Measurements from ENCODE around the gene TTC39A.
"Not testable (repeated sequence)": the region's sequence is repeated elsewhere in the genome, so short reads cannot be mapped to it uniquely, and the experiment has no call there.

The TTC39A gene

DNA sequence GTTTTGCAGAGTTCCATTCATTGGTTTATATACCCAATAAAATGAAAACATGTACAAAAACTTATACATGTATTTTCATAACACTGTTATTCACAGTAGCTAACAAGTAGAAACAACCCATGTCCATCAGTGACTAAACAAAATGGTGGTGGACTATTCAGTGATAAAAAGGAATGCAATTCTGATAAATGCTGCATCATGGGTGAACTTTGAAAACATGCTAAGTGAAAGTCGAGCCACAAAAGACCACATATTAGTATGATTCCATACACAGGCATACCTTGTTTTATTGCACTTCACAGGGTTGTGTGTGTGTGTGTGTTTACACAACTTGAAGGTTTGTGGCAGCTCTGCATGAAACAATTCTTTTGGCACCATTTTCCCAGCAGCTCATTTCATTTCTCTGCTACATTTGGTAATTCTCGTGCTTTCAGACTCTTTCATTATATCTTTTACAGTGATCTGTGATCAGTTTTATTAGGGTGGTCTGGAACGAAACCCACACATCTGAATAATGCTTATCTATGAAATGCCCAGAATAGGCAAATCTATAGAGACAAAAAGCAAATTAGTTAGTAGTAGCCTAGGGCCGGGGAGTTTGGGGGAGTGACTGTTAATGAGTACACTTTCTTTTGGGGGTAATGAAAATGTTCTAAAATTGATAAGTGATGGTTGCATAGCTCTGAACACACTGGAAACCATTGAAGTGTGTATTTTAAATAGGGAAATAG, 67.0 kb downstream of the TTC39A start:
- no peak for DNase-seq

DNA sequence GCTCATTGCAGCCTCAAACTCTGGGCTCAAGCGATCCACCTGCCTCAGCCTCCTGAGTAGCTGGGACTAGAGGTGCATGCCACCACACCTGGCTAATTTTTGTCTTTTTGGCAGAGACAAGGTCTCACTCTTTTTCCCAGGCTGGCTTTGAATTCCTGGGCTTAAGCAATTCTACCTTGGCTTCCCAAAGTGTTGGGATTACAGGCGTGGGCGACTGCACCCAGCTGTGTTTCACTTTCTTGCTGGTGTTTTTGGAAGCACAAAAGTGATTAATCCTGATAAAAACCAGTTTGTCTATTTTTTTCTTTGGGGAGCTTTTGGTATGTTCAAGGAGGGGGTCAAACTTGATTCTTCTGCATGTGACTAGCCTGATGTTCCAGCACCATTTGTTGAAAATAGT, 75.0 kb downstream of the TTC39A start:
- no peak for DNase-seq

DNA sequence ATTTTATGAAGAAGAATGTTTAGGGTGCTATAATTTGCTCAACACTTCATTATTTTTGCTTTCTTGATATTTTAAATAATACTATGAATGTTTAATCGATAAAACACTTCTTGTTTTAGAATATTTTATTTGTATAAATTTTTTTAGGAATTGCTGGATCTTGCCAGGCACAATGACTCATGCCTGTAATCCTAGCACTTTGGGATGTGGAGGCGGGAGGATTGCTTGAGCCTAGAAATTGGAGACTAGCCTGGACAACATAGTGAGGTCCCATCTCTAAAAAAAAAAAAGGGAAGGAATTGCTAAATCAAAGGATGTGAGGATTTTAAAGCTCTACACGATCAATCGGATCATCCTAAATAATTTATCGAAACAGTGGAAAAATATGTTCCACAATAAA, 76.7 kb downstream of the TTC39A start:
- no peak for DNase-seq

DNA sequence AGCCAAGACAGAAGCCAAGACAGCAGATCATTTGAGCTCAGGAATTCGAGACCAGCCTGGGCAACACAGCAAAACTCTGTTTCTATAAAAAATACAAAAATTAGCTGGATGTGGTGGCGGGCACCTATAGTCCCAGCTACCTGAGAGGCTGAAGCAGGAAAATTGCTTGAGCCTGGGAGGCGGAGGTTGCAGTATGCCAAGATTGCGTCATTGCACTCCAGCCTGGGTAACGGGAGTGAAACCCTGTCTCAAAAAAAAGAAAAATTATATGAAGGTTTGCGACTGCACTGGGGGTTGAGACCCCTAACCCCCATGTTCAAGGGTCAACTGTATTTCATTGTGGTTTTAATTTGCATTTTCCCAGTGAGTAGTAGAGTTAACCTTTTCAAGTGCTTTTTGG, 78.0 kb downstream of the TTC39A start:
- no peak for DNase-seq

DNA sequence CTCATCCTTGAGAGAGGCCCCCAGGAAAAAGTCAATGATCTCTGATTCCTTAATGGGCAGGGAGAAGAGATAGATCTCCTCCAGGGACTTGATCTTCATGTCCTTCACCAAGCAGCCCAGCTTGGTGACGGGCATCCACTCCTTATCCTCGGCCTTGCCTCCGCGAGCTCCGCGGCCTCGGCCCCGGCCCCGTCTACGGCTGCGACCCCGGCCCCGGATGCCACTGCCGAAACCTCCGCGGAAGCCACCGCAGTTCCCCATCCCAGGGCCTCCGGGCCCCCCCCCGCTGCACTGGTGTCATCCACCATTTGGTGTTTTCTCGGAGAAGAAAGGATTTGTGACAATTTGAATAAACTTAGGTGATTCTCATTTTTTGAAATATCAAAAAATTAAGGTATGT, 79.2 kb downstream of the TTC39A start:
- DNase-seq, result not testable (repeated sequence)

DNA sequence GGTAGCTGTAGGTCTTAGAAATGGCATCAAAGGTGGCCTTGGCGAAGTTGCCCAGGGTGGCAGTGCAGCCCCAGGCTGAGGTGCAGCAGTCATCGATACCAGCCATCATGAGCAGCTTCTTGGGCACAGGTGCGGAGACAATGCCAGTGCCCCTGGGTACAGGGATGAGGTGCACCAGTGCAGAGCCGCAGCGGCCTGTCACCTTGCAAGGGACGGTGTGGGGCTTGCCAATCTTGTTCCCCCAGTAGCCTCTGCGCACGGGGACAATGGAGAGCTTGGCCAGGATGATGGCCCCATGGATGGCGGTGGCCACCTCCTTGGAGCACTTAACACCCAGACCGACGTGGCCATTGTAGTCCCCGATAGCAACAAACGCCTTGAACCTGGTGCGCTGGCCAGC, 79.6 kb downstream of the TTC39A start:
- DNase-seq, result not testable (repeated sequence)

DNA sequence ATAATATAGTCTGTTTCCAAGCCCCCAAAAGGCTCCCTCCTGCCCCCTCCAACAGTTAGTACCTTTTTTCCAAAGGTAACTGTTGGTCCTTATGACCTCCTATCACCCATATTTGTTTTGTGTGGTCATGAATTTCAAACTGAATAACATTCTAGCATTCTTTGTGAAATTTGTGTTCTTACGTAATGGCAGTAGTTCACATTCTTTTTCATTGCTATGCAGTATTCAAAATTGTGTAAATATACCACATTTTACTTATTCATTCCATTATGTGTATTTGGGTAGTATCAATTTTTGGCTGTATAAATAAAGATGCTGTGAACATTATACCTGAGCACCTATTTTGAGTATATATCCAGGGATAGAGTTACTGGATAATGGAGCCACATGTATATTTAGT, 80.9 kb downstream of the TTC39A start:
- DNase-seq, result no peak

DNA sequence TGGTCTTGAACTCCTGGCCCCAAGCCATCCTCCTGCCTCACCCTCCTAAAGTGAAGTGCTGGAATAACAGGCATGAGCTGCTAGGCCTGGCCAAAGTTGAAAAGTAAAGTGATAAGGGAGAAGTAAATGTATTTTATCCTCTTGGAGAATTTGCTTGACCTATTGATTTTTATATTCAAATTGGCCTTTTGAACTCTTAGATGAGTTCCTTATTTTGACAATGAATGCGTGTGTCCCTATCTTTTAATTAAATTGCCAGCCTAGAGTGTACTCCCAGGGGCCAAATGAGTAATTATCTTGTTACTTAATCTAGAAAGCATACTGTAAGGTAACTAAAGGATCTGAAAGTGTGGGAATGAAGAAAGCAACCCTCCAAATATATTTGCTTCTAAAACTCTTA, 82.9 kb downstream of the TTC39A start:
- DNase-seq, result no peak

DNA sequence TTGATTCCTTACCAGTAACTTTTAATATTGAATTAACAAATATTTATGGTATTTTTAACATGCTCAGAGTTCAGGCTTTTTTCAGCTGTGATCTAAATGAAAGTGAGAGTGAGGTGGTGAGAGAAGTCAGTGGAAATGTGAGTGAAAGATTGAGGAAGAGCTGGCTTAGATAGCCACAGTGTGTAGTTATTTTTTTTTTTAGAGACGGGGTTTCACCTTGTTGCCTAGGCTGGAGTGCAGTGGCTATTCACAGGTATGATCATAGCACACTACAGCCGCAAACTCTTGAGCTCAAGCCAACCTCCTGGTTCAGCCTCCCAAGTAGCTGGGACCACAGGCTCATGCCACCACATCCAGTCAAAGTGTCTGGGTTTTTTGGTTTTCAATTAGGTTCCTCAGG, 83.3 kb downstream of the TTC39A start:
- DNase-seq, result no peak

DNA sequence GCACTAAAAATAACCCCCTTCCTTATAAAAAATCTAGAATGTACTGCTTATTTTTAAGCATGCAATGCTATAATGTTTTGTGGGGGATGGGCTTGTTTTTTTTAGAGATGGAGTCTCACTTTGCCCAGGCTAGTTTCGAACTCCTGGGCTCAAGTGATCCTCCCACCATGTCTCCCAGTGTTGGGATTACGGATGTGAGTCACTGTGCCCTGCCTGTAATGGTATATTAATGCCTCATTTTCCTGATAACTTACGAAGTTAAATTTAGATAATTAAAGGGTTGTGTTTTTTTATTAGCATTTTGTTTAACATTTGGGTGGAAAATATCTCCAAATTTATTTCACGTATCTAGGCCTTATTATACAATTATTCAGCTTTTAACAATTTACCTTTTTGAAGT, 87.8 kb downstream of the TTC39A start:
- DNase-seq, result no peak

DNA sequence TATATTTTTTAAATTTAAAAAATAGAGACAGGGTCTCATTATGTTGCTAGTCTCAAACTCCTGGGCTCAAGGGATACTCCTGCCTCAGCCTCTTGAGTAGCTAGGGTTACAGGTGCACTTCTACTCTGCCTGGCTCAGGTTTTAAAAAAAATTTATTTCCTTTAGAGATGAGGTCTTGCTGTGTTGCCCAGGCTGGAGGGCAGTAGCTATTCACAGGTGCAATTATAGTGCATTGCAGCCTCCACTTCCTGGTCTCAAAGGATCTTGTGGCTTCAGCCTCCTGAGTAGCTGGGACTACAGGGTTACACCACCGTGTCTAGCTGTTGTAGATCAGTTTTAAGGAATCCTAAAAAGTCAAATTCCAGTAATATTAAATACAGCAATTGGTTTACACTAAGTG, 89.2 kb downstream of the TTC39A start:
- no peak for DNase-seq

DNA sequence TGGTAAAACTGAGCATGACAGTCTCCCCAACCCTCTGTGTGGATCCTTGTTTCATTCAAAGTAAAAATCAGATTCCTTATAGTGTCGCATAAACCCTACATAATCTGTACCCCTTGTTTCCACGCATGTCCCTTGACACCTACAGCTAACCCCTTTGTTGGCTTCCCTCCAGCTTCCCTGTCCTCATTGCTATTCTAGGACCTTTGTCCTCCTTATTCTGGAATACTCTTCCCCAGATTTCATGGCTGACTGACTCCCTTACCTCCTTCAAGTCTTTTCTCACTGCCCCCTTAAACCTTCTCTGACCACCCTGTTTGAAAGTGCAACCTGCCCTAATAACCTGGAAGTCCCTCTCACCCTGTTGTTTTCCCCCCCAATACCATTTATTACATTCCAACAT, 90.3 kb downstream of the TTC39A start:
- no peak for DNase-seq

DNA sequence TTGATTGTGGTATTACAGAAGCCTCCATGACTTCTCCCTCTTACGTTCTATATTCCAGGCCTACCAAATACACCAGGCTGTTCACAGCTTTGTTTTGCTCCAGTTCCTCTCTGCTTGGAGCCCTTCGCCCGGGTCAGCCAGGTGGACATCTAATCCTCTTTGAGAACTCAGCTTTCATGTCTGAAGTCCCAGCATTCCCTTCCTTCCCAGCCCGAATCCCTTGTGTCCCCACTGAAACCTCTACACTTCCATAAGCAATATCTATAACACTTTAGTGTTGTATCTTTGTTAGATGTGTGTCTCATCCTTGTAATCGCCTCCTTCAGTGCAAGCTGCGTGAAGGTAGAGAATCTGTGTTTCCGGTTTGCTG, 92.3 kb downstream of the TTC39A start:
- DNase-seq, result no peak

DNA sequence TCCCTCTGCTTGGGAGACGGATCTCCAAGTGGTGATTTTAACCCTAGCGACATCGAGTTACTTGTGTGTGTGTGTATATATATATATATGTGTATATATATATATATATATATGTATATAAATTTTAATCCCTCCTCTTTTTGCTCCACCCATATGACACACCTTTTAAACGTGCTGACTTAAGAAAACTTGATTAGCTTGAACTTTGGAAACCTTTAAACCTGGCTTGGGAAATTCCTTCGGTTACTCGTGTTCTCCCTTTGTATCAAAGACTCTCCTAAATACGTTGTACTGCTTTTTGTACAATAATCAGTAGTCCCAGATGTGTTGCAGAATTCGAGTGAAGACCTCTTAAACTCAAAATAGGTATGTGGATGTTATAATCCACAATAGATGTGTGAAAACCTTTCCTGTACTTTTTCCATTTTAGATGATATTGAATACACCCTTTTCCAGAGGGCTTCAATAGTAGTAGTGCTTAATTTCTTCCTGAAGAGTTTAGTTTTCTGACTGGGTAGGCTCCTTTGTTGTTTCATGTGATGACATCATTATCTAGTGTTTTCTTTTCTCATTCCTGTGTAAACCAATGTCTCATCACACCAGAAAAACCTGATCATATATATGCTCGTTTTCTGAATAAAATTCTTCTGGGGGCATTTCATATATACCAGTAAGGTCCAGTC, 92.9 kb downstream of the TTC39A start:
- no peak for DNase-seq
